HepG2 (cell line): Measurements from ENCODE around the gene DDX46. TPM values are rescaled to one million over a fixed set of nuclear protein-coding genes. Genes with fewer than 3 reads are reported as not detected.
A peak's percentile ranks its signal among the peaks of the same experiment; 100 is the strongest.

Experiments
- ASH2L ChIP-seq: fragments of 300-600, 200-600 bp; sonication (generic); IDR thresholded peaks from 2 replicates; pipeline ENCODE4 v1.7.0; 2017; ENCODE audit warnings: low read depth, mild to moderate bottlenecking, moderate library complexity, mixed read lengths, low read length; ENCODE audit not compliant: insufficient read length
- CCDC6 ChIP-seq: sonication (generic); formaldehyde crosslinking; IDR thresholded peaks from 2 replicates; pipeline ENCODE4 v1.8.1; 2022; ENCODE audit warnings: mild to moderate bottlenecking, missing genetic modification reagents, moderate library complexity
- CREM ChIP-seq, 2 experiments: sonication (generic) in 1 of 2; formaldehyde crosslinking in 1 of 2; IDR thresholded peaks; 2 replicates each; pipeline versions ENCODE4 v1.4.0 to v1.6.1; 2016 to 2020; ENCODE audit warnings: antibody characterized with exemption in 1 of 2, mild to moderate bottlenecking in 1 of 2, missing genetic modification reagents in 1 of 2
- FOXC1 ChIP-seq: sonication (generic); formaldehyde crosslinking; IDR thresholded peaks from 2 replicates; pipeline ENCODE4 v1.8.0; 2022; ENCODE audit warnings: mild to moderate bottlenecking, missing genetic modification reagents, borderline replicate concordance
- JARID2 ChIP-seq: sonication (generic); formaldehyde crosslinking; IDR thresholded peaks from 2 replicates; pipeline ENCODE4 v1.8.1; 2023; ENCODE audit warnings: missing genetic modification reagents, inconsistent platforms; ENCODE audit not compliant: insufficient replicate concordance
- KLF12 ChIP-seq: sonication (generic); formaldehyde crosslinking; IDR thresholded peaks from 2 replicates; pipeline ENCODE4 v1.4.0; 2020; ENCODE audit warnings: missing genetic modification reagents, borderline replicate concordance
- KLF6 ChIP-seq: IDR thresholded peaks from 2 replicates; pipeline ENCODE4 v1.8.0; 2016; ENCODE audit warnings: missing biosample characterization, missing genetic modification reagents
- LCORL ChIP-seq, 2 experiments: fragments of 450-650 bp in 1 of 2; sonication (generic) in 1 of 2; formaldehyde crosslinking in 1 of 2; IDR thresholded peaks; 2 replicates each; pipeline versions ENCODE4 v1.5.0 to v1.6.1; 2017 to 2020; ENCODE audit warnings: antibody characterized with exemption in 1 of 2, missing genetic modification reagents in 1 of 2
- MXI1 ChIP-seq: IDR thresholded peaks from 3 replicates; pipeline ENCODE4 v1.6.1; 2012; ENCODE audit warnings: low read depth, low read length, inconsistent platforms, borderline replicate concordance
- NFIB ChIP-seq: sonication (generic); formaldehyde crosslinking; IDR thresholded peaks from 2 replicates; pipeline ENCODE4 v1.9.0; 2021; ENCODE audit warnings: missing genetic modification reagents, mild to moderate bottlenecking, borderline replicate concordance
- PHF21A ChIP-seq: sonication (generic); formaldehyde crosslinking; IDR thresholded peaks from 2 replicates; pipeline ENCODE4 v1.5.0; 2020; ENCODE audit warnings: mild to moderate bottlenecking, missing genetic modification reagents
- SAP130 ChIP-seq: IDR thresholded peaks from 2 replicates; pipeline ENCODE4 v1.6.1; 2016; ENCODE audit warnings: low read depth
- SSRP1 ChIP-seq: IDR thresholded peaks from 2 replicates; pipeline ENCODE4 v1.6.1; 2016; ENCODE audit warnings: control low read depth
- ZKSCAN5 ChIP-seq: sonication (generic); formaldehyde crosslinking; IDR thresholded peaks from 2 replicates; pipeline ENCODE4 v1.5.1; 2020; ENCODE audit warnings: mild to moderate bottlenecking, missing genetic modification reagents
- ZNF501 ChIP-seq: sonication (generic); formaldehyde crosslinking; IDR thresholded peaks from 2 replicates; pipeline ENCODE4 v1.5.1; 2020; ENCODE audit warnings: mild to moderate bottlenecking, moderate library complexity, missing genetic modification reagents
- ZNF792 ChIP-seq: IDR thresholded peaks from 2 replicates; pipeline ENCODE4 v1.6.1; 2016
- polyA plus RNA-seq, 8 experiments: library from polyadenylated mRNA; depleted of rRNA in 3 of 8; stranded (reverse) in 7 of 8; unstranded in 1 of 8; fragments of >200 nt; fragmentation: Illumina TruSeq in 4 of 8; extraction: Trizol in 4 of 8; gene quantifications; 2 replicates each; pipeline versions ENCODE4 v1.2.1 to v1.2.3, GENCODE V29; 2011 to 2016; ENCODE audit warnings: low read depth in 4 of 8, missing spikeins in 1 of 8, mixed read lengths in 1 of 8; ENCODE audit not compliant: insufficient read depth in 1 of 8
- total RNA-seq, 5 experiments: library from RNA; depleted of rRNA; stranded (reverse); fragments of >200 nt; fragmentation: Illumina TruSeq; extraction: Trizol; gene quantifications; 2 replicates each; pipeline ENCODE4 v1.2.3, GENCODE V29; 2016; ENCODE audit warnings: low read depth in 1 of 5
- TF ChIP-seq, protein P1 (sequence below): sonication (generic); formaldehyde crosslinking; IDR thresholded peaks from 2 replicates; pipeline ENCODE4 v1.4.0; 2020; ENCODE audit warnings: missing genetic modification reagents, borderline replicate concordance
- TF ChIP-seq, protein P2 (sequence below): sonication (generic); formaldehyde crosslinking; IDR thresholded peaks from 2 replicates; pipeline ENCODE4 v1.8.1; 2023; ENCODE audit warnings: missing genetic modification reagents, mild to moderate bottlenecking, borderline replicate concordance
- TF ChIP-seq, protein P3 (sequence below): sonication (generic); formaldehyde crosslinking; IDR thresholded peaks from 2 replicates; pipeline ENCODE4 v1.4.0; 2020; ENCODE audit warnings: mild to moderate bottlenecking, missing genetic modification reagents
- TF ChIP-seq, protein P4 (sequence below): IDR thresholded peaks from 2 replicates; pipeline ENCODE4 v1.6.1; 2016; ENCODE audit warnings: low read depth, borderline replicate concordance

The DDX46 gene
- total and polyA plus RNA-seq, 2 of the 13 experiments (the other 11 are each of a cell fraction or from before 2014, with no cell fraction given): 27.3 to 59.3 TPM

DNA sequence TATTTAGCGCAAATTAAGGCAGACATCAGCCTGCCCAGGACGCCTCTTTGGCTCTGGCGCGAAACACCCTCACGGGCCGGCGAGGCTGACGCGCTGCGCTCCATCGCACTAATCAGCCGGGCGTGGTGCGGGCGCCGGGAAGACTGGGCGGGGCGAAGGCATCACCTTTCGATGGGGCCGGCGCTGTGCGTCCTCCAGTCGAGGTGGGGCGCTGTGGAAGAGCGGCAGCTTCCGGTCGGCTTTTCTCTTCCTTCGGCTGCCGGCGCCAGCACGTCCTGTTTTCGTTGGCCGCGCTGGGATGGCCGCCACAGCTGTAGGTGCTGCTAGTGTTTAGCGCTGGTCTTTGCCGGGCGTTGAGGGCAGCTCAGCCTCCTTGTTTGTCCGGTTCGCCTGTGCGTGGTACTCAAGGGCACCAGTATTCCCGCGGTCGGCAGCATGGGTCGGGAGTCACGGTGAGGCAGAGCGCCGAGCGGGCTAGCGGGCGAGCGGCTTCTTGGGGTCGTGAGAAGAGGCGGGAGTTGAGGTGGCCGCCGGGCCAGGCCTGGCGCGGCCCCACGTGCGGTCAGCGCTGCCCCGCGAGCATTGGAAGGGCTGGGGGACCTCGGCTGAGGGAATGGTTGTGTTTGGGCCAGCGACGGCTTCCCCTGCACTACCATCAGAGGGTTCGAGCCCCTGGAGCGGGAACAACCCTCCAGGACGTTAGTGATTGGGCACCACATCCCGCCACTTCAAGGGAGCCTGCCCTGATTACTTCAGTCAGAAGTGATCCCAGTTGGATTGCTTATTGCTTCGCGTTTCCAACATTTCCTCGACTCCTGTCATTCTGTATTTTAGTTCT lies at the start of gene DDX46 (continued):
- TF ChIP-seq, protein P1, sequence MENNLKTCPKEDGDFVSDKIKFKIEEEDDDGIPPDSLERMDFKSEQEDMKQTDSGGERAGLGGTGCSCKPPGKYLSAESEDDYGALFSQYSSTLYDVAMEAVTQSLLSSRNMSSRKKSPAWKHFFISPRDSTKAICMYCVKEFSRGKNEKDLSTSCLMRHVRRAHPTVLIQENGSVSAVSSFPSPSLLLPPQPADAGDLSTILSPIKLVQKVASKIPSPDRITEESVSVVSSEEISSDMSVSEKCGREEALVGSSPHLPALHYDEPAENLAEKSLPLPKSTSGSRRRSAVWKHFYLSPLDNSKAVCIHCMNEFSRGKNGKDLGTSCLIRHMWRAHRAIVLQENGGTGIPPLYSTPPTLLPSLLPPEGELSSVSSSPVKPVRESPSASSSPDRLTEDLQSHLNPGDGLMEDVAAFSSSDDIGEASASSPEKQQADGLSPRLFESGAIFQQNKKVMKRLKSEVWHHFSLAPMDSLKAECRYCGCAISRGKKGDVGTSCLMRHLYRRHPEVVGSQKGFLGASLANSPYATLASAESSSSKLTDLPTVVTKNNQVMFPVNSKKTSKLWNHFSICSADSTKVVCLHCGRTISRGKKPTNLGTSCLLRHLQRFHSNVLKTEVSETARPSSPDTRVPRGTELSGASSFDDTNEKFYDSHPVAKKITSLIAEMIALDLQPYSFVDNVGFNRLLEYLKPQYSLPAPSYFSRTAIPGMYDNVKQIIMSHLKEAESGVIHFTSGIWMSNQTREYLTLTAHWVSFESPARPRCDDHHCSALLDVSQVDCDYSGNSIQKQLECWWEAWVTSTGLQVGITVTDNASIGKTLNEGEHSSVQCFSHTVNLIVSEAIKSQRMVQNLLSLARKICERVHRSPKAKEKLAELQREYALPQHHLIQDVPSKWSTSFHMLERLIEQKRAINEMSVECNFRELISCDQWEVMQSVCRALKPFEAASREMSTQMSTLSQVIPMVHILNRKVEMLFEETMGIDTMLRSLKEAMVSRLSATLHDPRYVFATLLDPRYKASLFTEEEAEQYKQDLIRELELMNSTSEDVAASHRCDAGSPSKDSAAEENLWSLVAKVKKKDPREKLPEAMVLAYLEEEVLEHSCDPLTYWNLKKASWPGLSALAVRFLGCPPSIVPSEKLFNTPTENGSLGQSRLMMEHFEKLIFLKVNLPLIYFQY (CRISPR knock-in tag): peak; percentile 75
- TF ChIP-seq, protein P2, sequence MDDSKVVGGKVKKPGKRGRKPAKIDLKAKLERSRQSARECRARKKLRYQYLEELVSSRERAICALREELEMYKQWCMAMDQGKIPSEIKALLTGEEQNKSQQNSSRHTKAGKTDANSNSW (CRISPR knock-in tag): no peak
- TF ChIP-seq ASH2L: peak; percentile 94
- TF ChIP-seq JARID2 (CRISPR knock-in tag): peak; percentile 84
- TF ChIP-seq CCDC6: 0 out of 2 replicates have a peak, but pooled peaks have one; percentile 69
- TF ChIP-seq CREM (IDR thresholded peaks at IDR 0.05): peak; percentile 62
- no peak for TF ChIP-seq CREM (CRISPR knock-in tag; IDR thresholded peaks at IDR 0.05)
- TF ChIP-seq, protein P3, sequence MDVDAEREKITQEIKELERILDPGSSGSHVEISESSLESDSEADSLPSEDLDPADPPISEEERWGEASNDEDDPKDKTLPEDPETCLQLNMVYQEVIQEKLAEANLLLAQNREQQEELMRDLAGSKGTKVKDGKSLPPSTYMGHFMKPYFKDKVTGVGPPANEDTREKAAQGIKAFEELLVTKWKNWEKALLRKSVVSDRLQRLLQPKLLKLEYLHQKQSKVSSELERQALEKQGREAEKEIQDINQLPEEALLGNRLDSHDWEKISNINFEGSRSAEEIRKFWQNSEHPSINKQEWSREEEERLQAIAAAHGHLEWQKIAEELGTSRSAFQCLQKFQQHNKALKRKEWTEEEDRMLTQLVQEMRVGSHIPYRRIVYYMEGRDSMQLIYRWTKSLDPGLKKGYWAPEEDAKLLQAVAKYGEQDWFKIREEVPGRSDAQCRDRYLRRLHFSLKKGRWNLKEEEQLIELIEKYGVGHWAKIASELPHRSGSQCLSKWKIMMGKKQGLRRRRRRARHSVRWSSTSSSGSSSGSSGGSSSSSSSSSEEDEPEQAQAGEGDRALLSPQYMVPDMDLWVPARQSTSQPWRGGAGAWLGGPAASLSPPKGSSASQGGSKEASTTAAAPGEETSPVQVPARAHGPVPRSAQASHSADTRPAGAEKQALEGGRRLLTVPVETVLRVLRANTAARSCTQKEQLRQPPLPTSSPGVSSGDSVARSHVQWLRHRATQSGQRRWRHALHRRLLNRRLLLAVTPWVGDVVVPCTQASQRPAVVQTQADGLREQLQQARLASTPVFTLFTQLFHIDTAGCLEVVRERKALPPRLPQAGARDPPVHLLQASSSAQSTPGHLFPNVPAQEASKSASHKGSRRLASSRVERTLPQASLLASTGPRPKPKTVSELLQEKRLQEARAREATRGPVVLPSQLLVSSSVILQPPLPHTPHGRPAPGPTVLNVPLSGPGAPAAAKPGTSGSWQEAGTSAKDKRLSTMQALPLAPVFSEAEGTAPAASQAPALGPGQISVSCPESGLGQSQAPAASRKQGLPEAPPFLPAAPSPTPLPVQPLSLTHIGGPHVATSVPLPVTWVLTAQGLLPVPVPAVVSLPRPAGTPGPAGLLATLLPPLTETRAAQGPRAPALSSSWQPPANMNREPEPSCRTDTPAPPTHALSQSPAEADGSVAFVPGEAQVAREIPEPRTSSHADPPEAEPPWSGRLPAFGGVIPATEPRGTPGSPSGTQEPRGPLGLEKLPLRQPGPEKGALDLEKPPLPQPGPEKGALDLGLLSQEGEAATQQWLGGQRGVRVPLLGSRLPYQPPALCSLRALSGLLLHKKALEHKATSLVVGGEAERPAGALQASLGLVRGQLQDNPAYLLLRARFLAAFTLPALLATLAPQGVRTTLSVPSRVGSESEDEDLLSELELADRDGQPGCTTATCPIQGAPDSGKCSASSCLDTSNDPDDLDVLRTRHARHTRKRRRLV (CRISPR knock-in tag): no peak
- TF ChIP-seq MXI1: peak; percentile 77; the same call in 2 of the 3 replicates
- TF ChIP-seq ZNF792 (CRISPR knock-in tag): peak; percentile 91
- TF ChIP-seq LCORL (IDR thresholded peaks at IDR 0.05): no peak
- TF ChIP-seq LCORL (CRISPR knock-in tag; IDR thresholded peaks at IDR 0.05): peak; percentile 76
- peak; percentile 99 for TF ChIP-seq SAP130
- peak; percentile 100 for TF ChIP-seq ZNF501 (CRISPR knock-in tag)
- TF ChIP-seq PHF21A (CRISPR knock-in tag): peak; percentile 80
- peak; percentile 98 for TF ChIP-seq KLF12 (CRISPR knock-in tag)
- TF ChIP-seq FOXC1: no peak; the same call in none of the 2 replicates
- TF ChIP-seq KLF6 (CRISPR knock-in tag): peak; percentile 94
- TF ChIP-seq SSRP1 (CRISPR knock-in tag): no peak
- TF ChIP-seq, protein P4, sequence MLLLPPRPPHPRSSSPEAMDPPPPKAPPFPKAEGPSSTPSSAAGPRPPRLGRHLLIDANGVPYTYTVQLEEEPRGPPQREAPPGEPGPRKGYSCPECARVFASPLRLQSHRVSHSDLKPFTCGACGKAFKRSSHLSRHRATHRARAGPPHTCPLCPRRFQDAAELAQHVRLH (CRISPR knock-in tag): peak; percentile 97
- TF ChIP-seq NFIB (CRISPR knock-in tag): no peak
- TF ChIP-seq ZKSCAN5 (CRISPR knock-in tag): no peak
